ENCODE data around the gene SLC5A11. TPM values are rescaled to one million over a fixed set of nuclear protein-coding genes. Genes with fewer than 3 reads are reported as not detected.

SLC5A11 gene
- total RNA-seq, 4 donors from 2014 or later, result not detected

- Histone ChIP-seq H3K36me3 (peaks cover 81 to 100% (median 87%) of the 10 kb centered on the region in 4 donors), H3K4me1 (peaks cover 0 to 7% (median 4%) of the 10 kb centered on the region in 4 donors), H3K4me3 (no peak overlapping the region), H3K27me3 (no peaks in the 10 kb centered on the region), H3K9me3 (no peaks in the 10 kb centered on the region), H3K27ac (replicated peaks in 1 of 4) (no peak overlapping the region)
- intact Hi-C loops (cut with DNase I), result no loop called here
- TF ChIP-seq CTCF (IDR thresholded peaks at IDR 0.05) (no peak), POLR2AphosphoS5 (IDR thresholded peaks at IDR 0.05) (no peak)
- 70% methylated on average over 1 of the region's 1 CpG for WGBS
- DNase-seq (ENCODE audit: extremely low spot score), result no peak
Observed at GRCh38 chr16:24820522-24820921, 25.2 kb upstream of the SLC5A11 start.

GRCh38 chr16:24821129-24821528 lies 24.6 kb upstream of the SLC5A11 start:
- DNase-seq (ENCODE audit: extremely low spot score), result no peak
- Histone ChIP-seq H3K27me3 (no peaks in the 10 kb centered on the region), H3K4me3 (no peak overlapping the region), H3K9me3 (no peaks in the 10 kb centered on the region), H3K27ac (replicated peaks in 1 of 4) (no peak overlapping the region), H3K4me1 (peaks cover 3 to 10% (median 6%) of the 10 kb centered on the region in 4 donors), H3K36me3 (peaks cover 75 to 100% (median 87%) of the 10 kb centered on the region in 4 donors)
- TF ChIP-seq POLR2A (IDR thresholded peaks at IDR 0.05; ENCODE audit: low read depth) (no peak), EP300 (IDR thresholded peaks at IDR 0.05) (no peak), POLR2AphosphoS5 (IDR thresholded peaks at IDR 0.05) (no peak), CTCF (IDR thresholded peaks at IDR 0.05) (no peak)
- WGBS, result 90% methylated on average over 9 of the region's 9 CpGs
- intact Hi-C loops (cut with DNase I), result no loop called here

GRCh38 chr16:24822542-24822941 lies 23.2 kb upstream of the SLC5A11 start:
- peaks cover 68 to 100% (median 86%) of the 10 kb centered on the region in 4 donors for H3K36me3 ChIP-seq
- TF ChIP-seq EP300 (IDR thresholded peaks at IDR 0.05) (no peak), POLR2AphosphoS5 (IDR thresholded peaks at IDR 0.05) (no peak), POLR2A (IDR thresholded peaks at IDR 0.05; ENCODE audit: low read depth) (no peak), CTCF (IDR thresholded peaks at IDR 0.05) (no peak)
- intact Hi-C loops (cut with DNase I), result no loop called here
- 79% methylated on average over 10 of the region's 10 CpGs for WGBS
- peaks cover 4 to 11% (median 9%) of the 10 kb centered on the region in 4 donors for H3K4me1 ChIP-seq
- H3K27ac ChIP-seq (replicated peaks in 1 of 4), result no peak overlapping the region
- no peaks in the 10 kb centered on the region for H3K9me3 ChIP-seq
- H3K4me3 ChIP-seq, result no peak overlapping the region
- DNase-seq (ENCODE audit: extremely low spot score), result no peak
- H3K27me3 ChIP-seq, result no peaks in the 10 kb centered on the region

GRCh38 chr16:24822974-24823373 lies 22.8 kb upstream of the SLC5A11 start:
- Histone ChIP-seq H3K4me1 (peaks cover 4 to 11% (median 9%) of the 10 kb centered on the region in 4 donors), H3K4me3 (no peak overlapping the region), H3K36me3 (peaks cover 68 to 100% (median 86%) of the 10 kb centered on the region in 4 donors), H3K27me3 (no peaks in the 10 kb centered on the region), H3K27ac (replicated peaks in 1 of 4) (no peak overlapping the region), H3K9me3 (no peaks in the 10 kb centered on the region)
- WGBS, result 88% methylated on average over 1 of the region's 8 CpGs
- DNase-seq (ENCODE audit: extremely low spot score), result no peak
- intact Hi-C loops (cut with DNase I), result no loop called here
- TF ChIP-seq CTCF (IDR thresholded peaks at IDR 0.05), result no peak
- no peak for TF ChIP-seq POLR2A (IDR thresholded peaks at IDR 0.05; ENCODE audit: low read depth)
- no peak for TF ChIP-seq POLR2AphosphoS5 (IDR thresholded peaks at IDR 0.05)
- no peak for TF ChIP-seq EP300 (IDR thresholded peaks at IDR 0.05)

- TF ChIP-seq POLR2AphosphoS5 (IDR thresholded peaks at IDR 0.05) (no peak), EP300 (IDR thresholded peaks at IDR 0.05) (no peak), CTCF (IDR thresholded peaks at IDR 0.05) (no peak), POLR2A (IDR thresholded peaks at IDR 0.05; ENCODE audit: low read depth) (no peak)
- intact Hi-C loops (cut with DNase I), result no loop called here
- Histone ChIP-seq H3K27me3 (no peaks in the 10 kb centered on the region), H3K36me3 (peaks cover 46 to 80% (median 77%) of the 10 kb centered on the region in 4 donors), H3K4me3 (no peak overlapping the region), H3K27ac (replicated peaks in 1 of 4) (peak overlapping the region in 3 of 4 donors; percentile 27 to 36 (median 33)), H3K9me3 (no peaks in the 10 kb centered on the region), H3K4me1 (peaks cover 4 to 8% (median 5%) of the 10 kb centered on the region in 4 donors)
- 77% methylated on average over 10 of the region's 10 CpGs for WGBS
- no peak for DNase-seq (ENCODE audit: extremely low spot score)
Observed at GRCh38 chr16:24825696-24826095, 20.1 kb upstream of the SLC5A11 start.
